HEK293 (cell line): ENCODE results near the gene BCL7A.

Experiments
- AEBP2 ChIP-seq: fragments of 450-650 bp; formaldehyde crosslinking; IDR thresholded peaks from 2 replicates; pipeline ENCODE4 v1.5.1; 2016; ENCODE audit warnings: missing biosample characterization, missing genetic modification characterization, borderline replicate concordance
- BCL11A ChIP-seq: fragments of 450-650 bp; formaldehyde crosslinking; IDR thresholded peaks from 2 replicates; pipeline ENCODE4 v1.5.1; 2016; ENCODE audit warnings: low read depth, missing biosample characterization, missing genetic modification characterization
- HOXA7 ChIP-seq: sonication (generic); formaldehyde crosslinking; IDR thresholded peaks from 2 replicates; pipeline ENCODE4 v1.8.1; 2022; ENCODE audit warnings: missing genetic modification reagents, borderline replicate concordance
- HOXC10 ChIP-seq: sonication (generic); formaldehyde crosslinking; IDR thresholded peaks from 2 replicates; pipeline ENCODE4 v1.8.1; 2023; ENCODE audit warnings: mild to moderate bottlenecking, missing genetic modification reagents
- KLF8 ChIP-seq: fragments of 450-650 bp; formaldehyde crosslinking; IDR thresholded peaks from 2 replicates; pipeline ENCODE4 v1.5.1; 2016; ENCODE audit warnings: missing biosample characterization, missing genetic modification characterization
- KLF9 ChIP-seq: fragments of 450-650 bp; formaldehyde crosslinking; IDR thresholded peaks from 2 replicates; pipeline ENCODE4 v1.5.1; 2016; ENCODE audit warnings: missing biosample characterization, missing genetic modification characterization, low read depth
- SETDB1 ChIP-seq: IDR thresholded peaks from one replicate; pipeline ENCODE4 v1.6.1; 2017; ENCODE audit warnings: mild to moderate bottlenecking, low read length, moderate library complexity, mixed read lengths; ENCODE audit not compliant: insufficient read length
- ZBTB20 ChIP-seq: fragments of 450-650 bp; formaldehyde crosslinking; IDR thresholded peaks from 2 replicates; pipeline ENCODE4 v1.5.1; 2016; ENCODE audit warnings: missing biosample characterization, missing genetic modification characterization
- ZBTB7A ChIP-seq: fragments of 450-650 bp; formaldehyde crosslinking; IDR thresholded peaks from 2 replicates; pipeline ENCODE4 v1.5.1; 2016; ENCODE audit warnings: low read depth, missing biosample characterization, missing genetic modification characterization
- ZFHX2 ChIP-seq: fragments of 450-650 bp; formaldehyde crosslinking; conservative IDR thresholded peaks from 2 replicates; pipeline ENCODE4 v1.5.1; 2016; ENCODE audit warnings: missing biosample characterization, missing genetic modification characterization
- ZFP3 ChIP-seq: fragments of 450-650 bp; formaldehyde crosslinking; IDR thresholded peaks from 2 replicates; pipeline ENCODE4 v1.5.1; 2016; ENCODE audit warnings: low read depth, missing biosample characterization, missing genetic modification characterization
- ZNF121 ChIP-seq: fragments of 450-650 bp; formaldehyde crosslinking; IDR thresholded peaks from 2 replicates; pipeline ENCODE4 v1.5.1; 2016; ENCODE audit warnings: missing biosample characterization, missing genetic modification characterization
- ZNF148 ChIP-seq: fragments of 450-650 bp; formaldehyde crosslinking; IDR thresholded peaks from 2 replicates; pipeline ENCODE4 v1.5.0; 2017; ENCODE audit warnings: missing biosample characterization, missing genetic modification characterization, borderline replicate concordance
- ZNF155 ChIP-seq: fragments of 450-650 bp; formaldehyde crosslinking; IDR thresholded peaks from 2 replicates; pipeline ENCODE4 v1.5.1; 2016; ENCODE audit warnings: missing biosample characterization, missing genetic modification characterization
- ZNF157 ChIP-seq: fragments of 450-650 bp; formaldehyde crosslinking; IDR thresholded peaks from 2 replicates; pipeline ENCODE4 v1.5.1; 2016; ENCODE audit warnings: missing biosample characterization, missing genetic modification characterization
- ZNF223 ChIP-seq: fragments of 450-650 bp; formaldehyde crosslinking; IDR thresholded peaks from 2 replicates; pipeline ENCODE4 v1.5.1; 2016; ENCODE audit warnings: missing biosample characterization, missing genetic modification characterization
- ZNF248 ChIP-seq: fragments of 450-650 bp; formaldehyde crosslinking; IDR thresholded peaks from 2 replicates; pipeline ENCODE4 v1.5.1; 2017; ENCODE audit warnings: missing biosample characterization, missing genetic modification characterization
- ZNF292 ChIP-seq: fragments of 450-650 bp; formaldehyde crosslinking; IDR thresholded peaks from 2 replicates; pipeline ENCODE4 v1.5.1; 2016; ENCODE audit warnings: low read depth, missing biosample characterization, missing genetic modification characterization, borderline replicate concordance
- ZNF354C ChIP-seq: fragments of 450-650 bp; formaldehyde crosslinking; IDR thresholded peaks from 2 replicates; pipeline ENCODE4 v1.5.1; 2016; ENCODE audit warnings: missing biosample characterization, missing genetic modification characterization, low read depth, borderline replicate concordance
- ZNF426 ChIP-seq: fragments of 450-650 bp; formaldehyde crosslinking; IDR thresholded peaks from 2 replicates; pipeline ENCODE4 v1.5.1; 2017; ENCODE audit warnings: missing biosample characterization, missing genetic modification characterization, mild to moderate bottlenecking, inconsistent platforms, moderate library complexity
- ZNF473 ChIP-seq: fragments of 450-650 bp; formaldehyde crosslinking; IDR thresholded peaks from 2 replicates; pipeline ENCODE4 v1.5.1; 2017; ENCODE audit warnings: missing biosample characterization, missing genetic modification characterization
- ZNF501 ChIP-seq: fragments of 450-650 bp; formaldehyde crosslinking; IDR thresholded peaks from 2 replicates; pipeline ENCODE4 v1.5.1; 2016; ENCODE audit warnings: missing biosample characterization, missing genetic modification characterization
- ZNF529 ChIP-seq: fragments of 450-650 bp; formaldehyde crosslinking; IDR thresholded peaks from 2 replicates; pipeline ENCODE4 v1.5.1; 2017; ENCODE audit warnings: missing genetic modification characterization, missing biosample characterization; ENCODE audit not compliant: insufficient replicate concordance
- ZNF555 ChIP-seq: fragments of 450-650 bp; formaldehyde crosslinking; conservative IDR thresholded peaks from 2 replicates; pipeline ENCODE4 v1.5.1; 2017; ENCODE audit warnings: missing biosample characterization, mild to moderate bottlenecking, missing genetic modification characterization, inconsistent platforms
- ZNF610 ChIP-seq: fragments of 450-650 bp; formaldehyde crosslinking; IDR thresholded peaks from 2 replicates; pipeline ENCODE4 v1.5.1; 2016; ENCODE audit warnings: missing biosample characterization, missing genetic modification characterization, borderline replicate concordance
- ZNF670 ChIP-seq: fragments of 450-650 bp; formaldehyde crosslinking; IDR thresholded peaks from 2 replicates; pipeline ENCODE4 v1.5.1; 2016; ENCODE audit warnings: missing biosample characterization, missing genetic modification characterization, low read depth
- ZNF677 ChIP-seq: fragments of 450-650 bp; IDR thresholded peaks from 2 replicates; pipeline ENCODE4 v1.5.0; 2018; ENCODE audit warnings: missing biosample characterization, mild to moderate bottlenecking, missing genetic modification characterization, moderate library complexity
- ZNF768 ChIP-seq: fragments of 450-650 bp; formaldehyde crosslinking; IDR thresholded peaks from 2 replicates; pipeline ENCODE4 v1.5.1; 2018; ENCODE audit warnings: missing biosample characterization, mild to moderate bottlenecking, missing genetic modification characterization
- TF ChIP-seq, protein P1 (sequence below): fragments of 450-650 bp; formaldehyde crosslinking; conservative IDR thresholded peaks from 2 replicates; pipeline ENCODE4 v1.5.1; 2016; ENCODE audit warnings: low read depth, missing biosample characterization, missing genetic modification characterization
- TF ChIP-seq, protein P2 (sequence below): fragments of 450-650 bp; formaldehyde crosslinking; IDR thresholded peaks from 2 replicates; pipeline ENCODE4 v1.5.1; 2016; ENCODE audit warnings: missing biosample characterization, missing genetic modification characterization

Gene BCL7A

GRCh38 chr12:121989276-121990113, 32.2 kb upstream of the BCL7A start (continued):
- TF ChIP-seq ZNF670 (no peak), ZFP3 (tag by site-specific recombination) (no peak), ZNF223 (tag by site-specific recombination) (no peak), HOXA7 (CRISPR knock-in tag) (no peak), ZBTB20 (tag by site-specific recombination) (no peak; the same call in 1 of the 2 replicates), ZBTB7A (tag by site-specific recombination) (no peak), KLF8 (tag by site-specific recombination) (no peak), BCL11A (tag by site-specific recombination) (peak; percentile 55; the same call in 1 of the 2 replicates), ZNF768 (tag by site-specific recombination) (no peak), HOXC10 (no peak), ZNF677 (tag by site-specific recombination) (no peak), AEBP2 (tag by site-specific recombination) (no peak), ZFHX2 (tag by site-specific recombination) (0 out of 2 replicates have a peak, but pooled peaks have one; percentile 34), ZNF155 (tag by site-specific recombination) (no peak), ZNF292 (tag by site-specific recombination) (no peak), ZNF354C (tag by site-specific recombination) (no peak), ZNF529 (tag by site-specific recombination) (no peak), SETDB1 (no peak), ZNF248 (tag by site-specific recombination) (no peak), ZNF157 (tag by site-specific recombination) (no peak), ZNF426 (tag by site-specific recombination) (no peak), ZNF473 (no peak), ZNF610 (tag by site-specific recombination) (peak; percentile 63; the same call in 1 of the 2 replicates), ZNF555 (tag by site-specific recombination) (no peak), ZNF121 (tag by site-specific recombination) (no peak), KLF9 (peak; percentile 34; the same call in 1 of the 2 replicates), ZNF148 (tag by site-specific recombination) (no peak), ZNF501 (tag by site-specific recombination) (no peak)
- TF ChIP-seq, protein P1, sequence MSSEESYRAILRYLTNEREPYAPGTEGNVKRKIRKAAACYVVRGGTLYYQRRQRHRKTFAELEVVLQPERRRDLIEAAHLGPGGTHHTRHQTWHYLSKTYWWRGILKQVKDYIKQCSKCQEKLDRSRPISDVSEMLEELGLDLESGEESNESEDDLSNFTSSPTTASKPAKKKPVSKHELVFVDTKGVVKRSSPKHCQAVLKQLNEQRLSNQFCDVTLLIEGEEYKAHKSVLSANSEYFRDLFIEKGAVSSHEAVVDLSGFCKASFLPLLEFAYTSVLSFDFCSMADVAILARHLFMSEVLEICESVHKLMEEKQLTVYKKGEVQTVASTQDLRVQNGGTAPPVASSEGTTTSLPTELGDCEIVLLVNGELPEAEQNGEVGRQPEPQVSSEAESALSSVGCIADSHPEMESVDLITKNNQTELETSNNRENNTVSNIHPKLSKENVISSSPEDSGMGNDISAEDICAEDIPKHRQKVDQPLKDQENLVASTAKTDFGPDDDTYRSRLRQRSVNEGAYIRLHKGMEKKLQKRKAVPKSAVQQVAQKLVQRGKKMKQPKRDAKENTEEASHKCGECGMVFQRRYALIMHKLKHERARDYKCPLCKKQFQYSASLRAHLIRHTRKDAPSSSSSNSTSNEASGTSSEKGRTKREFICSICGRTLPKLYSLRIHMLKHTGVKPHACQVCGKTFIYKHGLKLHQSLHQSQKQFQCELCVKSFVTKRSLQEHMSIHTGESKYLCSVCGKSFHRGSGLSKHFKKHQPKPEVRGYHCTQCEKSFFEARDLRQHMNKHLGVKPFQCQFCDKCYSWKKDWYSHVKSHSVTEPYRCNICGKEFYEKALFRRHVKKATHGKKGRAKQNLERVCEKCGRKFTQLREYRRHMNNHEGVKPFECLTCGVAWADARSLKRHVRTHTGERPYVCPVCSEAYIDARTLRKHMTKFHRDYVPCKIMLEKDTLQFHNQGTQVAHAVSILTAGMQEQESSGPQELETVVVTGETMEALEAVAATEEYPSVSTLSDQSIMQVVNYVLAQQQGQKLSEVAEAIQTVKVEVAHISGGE (tag by site-specific recombination) = no peak
- TF ChIP-seq, protein P2, sequence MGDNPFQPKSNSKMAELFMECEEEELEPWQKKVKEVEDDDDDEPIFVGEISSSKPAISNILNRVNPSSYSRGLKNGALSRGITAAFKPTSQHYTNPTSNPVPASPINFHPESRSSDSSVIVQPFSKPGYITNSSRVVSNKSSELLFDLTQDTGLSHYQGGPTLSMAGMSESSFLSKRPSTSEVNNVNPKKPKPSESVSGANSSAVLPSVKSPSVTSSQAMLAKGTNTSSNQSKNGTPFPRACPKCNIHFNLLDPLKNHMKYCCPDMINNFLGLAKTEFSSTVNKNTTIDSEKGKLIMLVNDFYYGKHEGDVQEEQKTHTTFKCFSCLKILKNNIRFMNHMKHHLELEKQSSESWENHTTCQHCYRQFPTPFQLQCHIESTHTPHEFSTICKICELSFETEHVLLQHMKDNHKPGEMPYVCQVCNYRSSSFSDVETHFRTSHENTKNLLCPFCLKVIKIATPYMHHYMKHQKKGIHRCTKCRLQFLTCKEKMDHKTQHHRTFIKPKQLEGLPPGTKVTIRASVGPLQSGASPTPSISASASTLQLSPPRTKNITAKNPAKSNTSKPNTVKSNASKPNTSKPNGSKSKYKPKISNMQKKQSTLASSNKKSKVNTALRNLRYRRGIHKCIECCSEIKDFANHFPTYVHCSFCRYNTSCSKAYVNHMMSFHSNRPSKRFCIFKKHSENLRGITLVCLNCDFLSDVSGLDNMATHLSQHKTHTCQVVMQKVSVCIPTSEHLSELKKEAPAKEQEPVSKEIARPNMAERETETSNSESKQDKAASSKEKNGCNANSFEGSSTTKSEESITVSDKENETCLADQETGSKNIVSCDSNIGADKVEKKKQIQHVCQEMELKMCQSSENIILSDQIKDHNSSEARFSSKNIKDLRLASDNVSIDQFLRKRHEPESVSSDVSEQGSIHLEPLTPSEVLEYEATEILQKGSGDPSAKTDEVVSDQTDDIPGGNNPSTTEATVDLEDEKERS (tag by site-specific recombination) = no peak
